Common myeloid progenitor, CD34-positive (primary cell): ENCODE results near the gene SC5D.

Experiments used
- CTCF ChIA-PET: fragments of 350-600 bp; sonication (Branson Sonifier 250); formaldehyde crosslinking; loops from one replicate; lab custom pipeline; 2021; ENCODE audit warnings: antibody characterized with exemption; lab: Charles Lee
- POLR2A ChIA-PET: fragments of 350-600 bp; sonication (Branson Sonifier 250); formaldehyde crosslinking; loops from one replicate; lab custom pipeline; 2021; ENCODE audit warnings: antibody characterized with exemption; lab: Charles Lee
- DNase-seq, 3 donors: peaks; one replicate each; pipeline versions ENCODE4 v3.0.0 to v3.0.0-alpha.2; 2013
- H3K27ac ChIP-seq, 2 experiments: 1 replicate in 1 of 2; 2 replicates in 1 of 2; pipeline ENCODE4 v1.7.0; 2013; ENCODE audit warnings: inconsistent platforms in 2 of 2, low read length in 2 of 2, mild to moderate bottlenecking in 2 of 2, low read depth in 1 of 2, moderate library complexity in 1 of 2; ENCODE audit not compliant: severe bottlenecking in 2 of 2, insufficient read depth in 1 of 2, poor library complexity in 1 of 2
- H3K27me3 ChIP-seq, 5 experiments: replicated peaks in 2 of 5; 1 replicate in 3 of 5; 2 replicates in 2 of 5; pipeline versions ENCODE4 v1.6.1 to v1.7.0; 2013; ENCODE audit warnings: low read length in 4 of 5, mild to moderate bottlenecking in 2 of 5, moderate library complexity in 2 of 5, inconsistent platforms in 1 of 5; ENCODE audit not compliant: insufficient read depth in 5 of 5, control insufficient read depth in 4 of 5
- H3K36me3 ChIP-seq, 4 experiments: 1 replicate in 2 of 4; 2 replicates in 2 of 4; pipeline versions ENCODE4 v1.6.1 to v1.7.0; 2013; ENCODE audit warnings: low read length in 3 of 4, control low read depth in 1 of 4, mild to moderate bottlenecking in 1 of 4; ENCODE audit not compliant: control insufficient read depth in 4 of 4, insufficient read depth in 4 of 4
- H3K4me1 ChIP-seq, 4 experiments: 1 replicate in 3 of 4; 2 replicates in 1 of 4; pipeline versions ENCODE4 v1.6.1 to v1.7.1; 2013; ENCODE audit warnings: low read length in 3 of 4, mild to moderate bottlenecking in 3 of 4, control low read depth in 1 of 4, inconsistent platforms in 1 of 4, moderate library complexity in 1 of 4; ENCODE audit not compliant: control insufficient read depth in 4 of 4, insufficient read depth in 4 of 4; ENCODE audit errors: control extremely low read depth in 1 of 4
- H3K4me3 ChIP-seq, 7 experiments: 1 replicate in 4 of 7; 2 replicates in 3 of 7; pipeline versions ENCODE4 v1.5.1 to v1.7.0; 2013; ENCODE audit warnings: mild to moderate bottlenecking in 7 of 7, low read length in 6 of 7, moderate library complexity in 6 of 7, inconsistent platforms in 2 of 7, low read depth in 2 of 7, control low read depth in 1 of 7; ENCODE audit not compliant: insufficient read depth in 4 of 7, control insufficient read depth in 1 of 7; ENCODE audit errors: extremely low read depth in 1 of 7
- H3K9me3 ChIP-seq, 5 experiments: 1 replicate in 4 of 5; 2 replicates in 1 of 5; pipeline versions ENCODE4 v1.6.1 to v1.7.1; 2013; ENCODE audit warnings: low read length in 4 of 5, mild to moderate bottlenecking in 2 of 5, inconsistent platforms in 1 of 5, low read depth in 1 of 5, moderate library complexity in 1 of 5; ENCODE audit not compliant: control insufficient read depth in 4 of 5, insufficient read depth in 2 of 5; ENCODE audit errors: control extremely low read depth in 1 of 5
- WGBS: methylation state at CpG from one replicate; pipeline ENCODE4 v1.1.5; 2013; ENCODE audit not compliant: insufficient coverage; 5-methylcytosine and 5-hydroxymethylcytosine counted together

SC5D gene

DNA sequence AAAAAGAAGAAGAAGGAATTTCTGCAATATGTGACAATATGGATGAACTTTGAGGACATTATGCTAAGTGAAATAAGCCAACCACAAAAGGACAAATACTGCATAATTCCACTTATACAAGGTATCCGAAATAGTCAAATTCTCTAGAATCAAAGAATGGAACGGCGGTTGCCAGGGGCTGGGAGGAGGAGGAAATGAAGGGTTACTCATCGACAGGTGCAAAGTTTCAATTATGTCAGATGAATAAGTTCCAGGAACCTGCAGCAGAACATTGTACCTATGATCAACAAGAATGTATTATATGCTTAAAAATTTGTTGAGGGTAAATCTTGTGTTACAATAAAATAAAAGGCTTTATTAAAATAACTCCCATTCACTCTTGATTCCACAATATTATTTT lies 49.0 kb downstream of the SC5D start:
- Histone ChIP-seq H3K36me3 (no peaks in the 10 kb centered on the region), H3K27ac (no peak overlapping the region), H3K4me1 (peaks cover 4 to 14% (median 11%) of the 10 kb centered on the region in 4 experiments), H3K27me3 (no peaks in the 10 kb centered on the region), H3K9me3 (no peaks in the 10 kb centered on the region), H3K4me3 (no peak overlapping the region)
- ChIA-PET CTCF (no interaction called here), POLR2A (no interaction called here)
- DNase-seq: no peak
- 82% methylated on average over 3 of the region's 4 CpGs for WGBS

DNA sequence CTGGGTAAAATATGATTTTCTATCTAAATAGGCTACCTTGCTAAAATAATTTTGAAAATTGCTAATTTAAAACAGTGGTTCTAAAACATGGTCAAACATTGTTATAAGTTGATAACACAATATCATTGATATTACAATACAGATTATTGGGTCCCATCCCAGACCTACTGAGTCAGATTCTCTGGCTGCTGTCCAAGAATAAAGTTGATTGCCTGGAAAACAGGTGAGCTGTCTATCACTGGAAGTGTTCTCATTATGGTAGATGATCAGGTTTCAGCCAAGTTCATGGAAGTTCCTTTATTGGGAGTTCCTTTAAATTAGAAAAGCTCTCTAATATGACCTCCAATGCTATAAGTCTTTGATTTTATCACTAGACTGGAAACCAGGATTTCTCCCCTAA lies 52.3 kb downstream of the SC5D start:
- H3K36me3 ChIP-seq: no peaks in the 10 kb centered on the region
- H3K4me3 ChIP-seq: no peak overlapping the region
- ChIA-PET POLR2A (no interaction called here), CTCF (interaction anchor here (1.1 to 1.5 kb wide), 3 partner anchors 9 to 22 kb away, joined by 3 to 5 read pairs (median 3); no protein-coding TSS in a partner anchor)
- DNase-seq: no peak
- H3K9me3 ChIP-seq: no peaks in the 10 kb centered on the region
- no peaks in the 10 kb centered on the region for H3K27me3 ChIP-seq
- peaks cover 4 to 9% (median 6%) of the 10 kb centered on the region in 4 experiments for H3K4me1 ChIP-seq
- H3K27ac ChIP-seq: no peak overlapping the region

DNA sequence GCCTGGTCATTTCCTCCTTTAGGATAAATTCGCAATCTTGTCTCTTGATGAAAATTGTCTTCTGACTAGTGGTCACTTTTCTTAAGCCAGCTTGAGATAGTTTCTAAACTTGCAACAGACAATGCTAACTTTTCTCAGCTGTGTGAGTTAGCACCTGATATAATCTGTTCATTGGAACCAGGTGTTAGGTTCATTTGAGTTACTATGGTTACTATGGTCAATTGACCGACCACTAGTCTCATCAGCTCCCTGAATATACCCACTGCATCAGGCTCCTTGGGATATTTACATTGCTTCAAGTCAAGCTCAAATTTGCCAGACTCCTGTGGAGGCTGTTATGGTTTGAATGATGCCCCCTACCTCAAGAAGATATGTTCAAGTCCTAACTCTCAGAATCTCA lies 54.5 kb downstream of the SC5D start:
- no peak for DNase-seq
- 100% methylated on average over 1 of the region's 2 CpGs for WGBS
- no peaks in the 10 kb centered on the region for H3K36me3 ChIP-seq
- H3K27me3 ChIP-seq: no peaks in the 10 kb centered on the region
- no peaks in the 10 kb centered on the region for H3K9me3 ChIP-seq
- CTCF ChIA-PET: no interaction called here
- H3K4me3 ChIP-seq: no peak overlapping the region
- no peak overlapping the region for H3K27ac ChIP-seq
- H3K4me1 ChIP-seq: peaks cover 0 to 10% (median 0%) of the 10 kb centered on the region in 4 experiments
- POLR2A ChIA-PET: no interaction called here

GRCh38 chr11:121347813-121348212 lies 55.2 kb downstream of the SC5D start:
- Histone ChIP-seq H3K4me3 (no peak overlapping the region), H3K27me3 (no peaks in the 10 kb centered on the region), H3K27ac (no peak overlapping the region), H3K9me3 (no peaks in the 10 kb centered on the region), H3K36me3 (no peaks in the 10 kb centered on the region), H3K4me1 (peaks cover 0 to 10% (median 0%) of the 10 kb centered on the region in 4 experiments)
- WGBS: 87% methylated on average over 5 of the region's 5 CpGs
- POLR2A ChIA-PET: no interaction called here
- CTCF ChIA-PET: no interaction called here
- no peak for DNase-seq

DNA sequence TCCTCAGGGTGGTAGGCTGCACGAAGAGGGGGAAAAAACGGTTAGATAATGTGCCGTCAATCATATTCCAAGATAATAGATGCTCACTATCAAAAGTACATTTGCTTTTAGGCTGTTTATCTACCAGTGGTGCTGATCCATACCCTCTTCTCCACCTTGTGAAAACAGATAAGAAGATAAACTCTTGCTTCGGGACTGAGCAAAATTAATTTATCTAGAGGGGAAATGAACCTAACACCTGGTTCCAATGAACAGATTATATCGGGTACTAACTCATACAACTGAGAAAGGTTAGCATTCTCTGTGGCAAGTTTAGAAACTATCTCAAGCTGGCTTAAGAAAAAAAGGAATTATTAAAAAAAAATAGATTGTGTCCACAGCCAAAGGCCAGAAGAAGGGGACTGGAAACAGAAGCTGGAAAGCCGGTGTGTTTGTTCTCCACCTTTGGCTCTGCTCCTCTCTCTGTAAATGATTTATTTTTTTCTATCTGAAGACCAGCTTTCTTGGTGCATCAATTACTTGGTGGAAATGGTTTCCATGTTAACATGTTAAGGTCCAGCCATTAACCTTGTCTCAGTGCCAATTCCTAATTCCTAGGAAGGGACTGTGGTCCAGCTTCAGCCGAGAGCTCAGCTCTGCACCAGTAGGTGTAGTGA lies 55.8 kb downstream of the SC5D start:
- DNase-seq: no peak
- CTCF ChIA-PET: no interaction called here
- WGBS: 93% methylated on average over 3 of the region's 7 CpGs
- Histone ChIP-seq H3K27ac (no peak overlapping the region), H3K27me3 (no peaks in the 10 kb centered on the region), H3K9me3 (no peaks in the 10 kb centered on the region), H3K4me1 (peaks cover 0 to 10% (median 0%) of the 10 kb centered on the region in 4 experiments), H3K36me3 (no peaks in the 10 kb centered on the region), H3K4me3 (no peak overlapping the region)
- POLR2A ChIA-PET: no interaction called here

- CTCF ChIA-PET: interaction anchor here (0.6 to 0.7 kb wide), 2 partner anchors 9 kb away, joined by 3 read pairs; no protein-coding TSS in a partner anchor
- 80% methylated on average over 1 of the region's 1 CpG for WGBS
- H3K4me1 ChIP-seq: peaks cover 0 to 15% (median 3%) of the 10 kb centered on the region in 4 experiments
Measured at GRCh38 chr11:121349790-121350189, 57.2 kb downstream of the SC5D start.

GRCh38 chr11:121350314-121351082 lies 57.9 kb downstream of the SC5D start:
- Histone ChIP-seq H3K27ac (no peak overlapping the region), H3K9me3 (no peaks in the 10 kb centered on the region), H3K27me3 (no peaks in the 10 kb centered on the region), H3K4me3 (no peak overlapping the region), H3K4me1 (peaks cover 0 to 15% (median 3%) of the 10 kb centered on the region in 4 experiments), H3K36me3 (no peaks in the 10 kb centered on the region)
- ChIA-PET POLR2A (no interaction called here), CTCF (interaction anchor here (0.6 to 0.7 kb wide), 2 partner anchors 10 to 14 kb away, joined by 3 read pairs; no protein-coding TSS in a partner anchor)
- no peak for DNase-seq
- 100% methylated on average over 2 of the region's 3 CpGs for WGBS

More at GRCh38 chr11:121349790-121350189, 57.2 kb downstream of the SC5D start:
- POLR2A ChIA-PET: no interaction called here
- no peak overlapping the region for H3K27ac ChIP-seq
- H3K9me3 ChIP-seq: no peaks in the 10 kb centered on the region
- H3K27me3 ChIP-seq: no peaks in the 10 kb centered on the region
- H3K4me3 ChIP-seq: no peak overlapping the region
- H3K36me3 ChIP-seq: no peaks in the 10 kb centered on the region
- no peak for DNase-seq
